Vagina (tissue), 2 donors: ENCODE data around the gene ADGRF1. TPM values are rescaled to one million over a fixed set of nuclear protein-coding genes. Genes with fewer than 3 reads are reported as not detected.

ENCODE experiments used
- DNase-seq, 2 donors: peaks; one replicate each; pipeline ENCODE4 v3.0.0-alpha.2; 2017; ENCODE audit errors: extremely low spot score in 2 of 2
- H3K27ac ChIP-seq: fragments of 200-600 bp; sonication (generic); one replicate; pipeline ENCODE4 v1.5.1; 2019
- H3K27me3 ChIP-seq: fragments of 200-600 bp; sonication (generic); one replicate; pipeline ENCODE4 v1.5.1; 2019
- H3K36me3 ChIP-seq, 2 donors: fragments of 200-600 bp; sonication (generic); one replicate each; pipeline ENCODE4 v1.5.1; 2017 to 2019
- H3K4me1 ChIP-seq: fragments of 200-600 bp; sonication (generic); one replicate; pipeline ENCODE4 v1.5.1; 2019
- H3K4me3 ChIP-seq, 2 donors: fragments of 200-600 bp; sonication (generic); 1 replicate in 1 of 2; 2 replicates in 1 of 2; pipeline ENCODE4 v1.5.1; 2016 to 2019
- H3K9me3 ChIP-seq: fragments of 200-600 bp; sonication (generic); one replicate; pipeline ENCODE4 v1.5.1; 2019
- POLR2A ChIP-seq, 2 donors: fragments of 450-650 bp; IDR thresholded peaks; one replicate each; pipeline ENCODE4 v1.6.1; 2017; ENCODE audit warnings: antibody characterized with exemption in 2 of 2, mild to moderate bottlenecking in 2 of 2, moderate library complexity in 2 of 2
- POLR2AphosphoS5 ChIP-seq, 2 donors: sonication (generic); formaldehyde crosslinking; IDR thresholded peaks; one replicate each; pipeline ENCODE4 v1.9.0; 2017; ENCODE audit warnings: antibody characterized with exemption in 2 of 2, mild to moderate bottlenecking in 2 of 2, low read depth in 1 of 2; ENCODE audit not compliant: insufficient read depth in 1 of 2
- intact Hi-C: fragments of 100-400 bp; cut with DNase I; formaldehyde crosslinking; loops from one replicate; pipeline ENCODE4 v1.15.1; 2023
- total RNA-seq: library from RNA; depleted of rRNA; stranded (reverse); fragments of >200 nt; gene quantifications from one replicate; pipeline ENCODE4 v1.2.3, GENCODE V29; 2016
- TF ChIP-seq, protein P1 (sequence below), 3 experiments: fragments of 450-650 bp in 2 of 3; fragments of 200-600 bp in 1 of 3; sonication (generic) in 1 of 3; IDR thresholded peaks; one replicate each; pipeline ENCODE4 v1.5.1; 2017 to 2019; ENCODE audit warnings: antibody characterized with exemption in 3 of 3, mild to moderate bottlenecking in 2 of 3, moderate library complexity in 2 of 3

ADGRF1 gene
- total RNA-seq, 1 donor from 2014 or later: 8.3 TPM

GRCh38 chr6:47075741-47076421 lies 33.7 kb upstream of the ADGRF1 start:
- intact Hi-C loops: no loop called here
- no peaks in the 10 kb centered on the region for H3K9me3 ChIP-seq
- H3K4me3 ChIP-seq: no peak overlapping the region
- peaks cover 26% of the 10 kb centered on the region for H3K4me1 ChIP-seq
- H3K36me3 ChIP-seq: no peaks in the 10 kb centered on the region
- no peak for DNase-seq
- H3K27ac ChIP-seq: no peak overlapping the region
- TF ChIP-seq, protein P1, sequence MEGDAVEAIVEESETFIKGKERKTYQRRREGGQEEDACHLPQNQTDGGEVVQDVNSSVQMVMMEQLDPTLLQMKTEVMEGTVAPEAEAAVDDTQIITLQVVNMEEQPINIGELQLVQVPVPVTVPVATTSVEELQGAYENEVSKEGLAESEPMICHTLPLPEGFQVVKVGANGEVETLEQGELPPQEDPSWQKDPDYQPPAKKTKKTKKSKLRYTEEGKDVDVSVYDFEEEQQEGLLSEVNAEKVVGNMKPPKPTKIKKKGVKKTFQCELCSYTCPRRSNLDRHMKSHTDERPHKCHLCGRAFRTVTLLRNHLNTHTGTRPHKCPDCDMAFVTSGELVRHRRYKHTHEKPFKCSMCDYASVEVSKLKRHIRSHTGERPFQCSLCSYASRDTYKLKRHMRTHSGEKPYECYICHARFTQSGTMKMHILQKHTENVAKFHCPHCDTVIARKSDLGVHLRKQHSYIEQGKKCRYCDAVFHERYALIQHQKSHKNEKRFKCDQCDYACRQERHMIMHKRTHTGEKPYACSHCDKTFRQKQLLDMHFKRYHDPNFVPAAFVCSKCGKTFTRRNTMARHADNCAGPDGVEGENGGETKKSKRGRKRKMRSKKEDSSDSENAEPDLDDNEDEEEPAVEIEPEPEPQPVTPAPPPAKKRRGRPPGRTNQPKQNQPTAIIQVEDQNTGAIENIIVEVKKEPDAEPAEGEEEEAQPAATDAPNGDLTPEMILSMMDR (IDR thresholded peaks at IDR 0.05): no peak
- TF ChIP-seq POLR2AphosphoS5 (IDR thresholded peaks at IDR 0.05; ENCODE audit: insufficient read depth in 1 of 2, low read depth in 1 of 2): no peak
- no peak for TF ChIP-seq POLR2A (IDR thresholded peaks at IDR 0.05)
- H3K27me3 ChIP-seq: no peaks in the 10 kb centered on the region

GRCh38 chr6:47075168-47075567 lies 33.0 kb upstream of the ADGRF1 start:
- Histone ChIP-seq H3K4me3 (no peak overlapping the region), H3K27ac (no peak overlapping the region), H3K4me1 (peaks cover 26% of the 10 kb centered on the region), H3K9me3 (no peaks in the 10 kb centered on the region), H3K27me3 (no peaks in the 10 kb centered on the region), H3K36me3 (no peaks in the 10 kb centered on the region)
- TF ChIP-seq POLR2AphosphoS5 (IDR thresholded peaks at IDR 0.05; ENCODE audit: insufficient read depth in 1 of 2, low read depth in 1 of 2) (no peak), POLR2A (IDR thresholded peaks at IDR 0.05) (no peak)
- TF ChIP-seq, protein P1 (IDR thresholded peaks at IDR 0.05): no peak
- intact Hi-C loops: no loop called here
- no peak for DNase-seq

DNA sequence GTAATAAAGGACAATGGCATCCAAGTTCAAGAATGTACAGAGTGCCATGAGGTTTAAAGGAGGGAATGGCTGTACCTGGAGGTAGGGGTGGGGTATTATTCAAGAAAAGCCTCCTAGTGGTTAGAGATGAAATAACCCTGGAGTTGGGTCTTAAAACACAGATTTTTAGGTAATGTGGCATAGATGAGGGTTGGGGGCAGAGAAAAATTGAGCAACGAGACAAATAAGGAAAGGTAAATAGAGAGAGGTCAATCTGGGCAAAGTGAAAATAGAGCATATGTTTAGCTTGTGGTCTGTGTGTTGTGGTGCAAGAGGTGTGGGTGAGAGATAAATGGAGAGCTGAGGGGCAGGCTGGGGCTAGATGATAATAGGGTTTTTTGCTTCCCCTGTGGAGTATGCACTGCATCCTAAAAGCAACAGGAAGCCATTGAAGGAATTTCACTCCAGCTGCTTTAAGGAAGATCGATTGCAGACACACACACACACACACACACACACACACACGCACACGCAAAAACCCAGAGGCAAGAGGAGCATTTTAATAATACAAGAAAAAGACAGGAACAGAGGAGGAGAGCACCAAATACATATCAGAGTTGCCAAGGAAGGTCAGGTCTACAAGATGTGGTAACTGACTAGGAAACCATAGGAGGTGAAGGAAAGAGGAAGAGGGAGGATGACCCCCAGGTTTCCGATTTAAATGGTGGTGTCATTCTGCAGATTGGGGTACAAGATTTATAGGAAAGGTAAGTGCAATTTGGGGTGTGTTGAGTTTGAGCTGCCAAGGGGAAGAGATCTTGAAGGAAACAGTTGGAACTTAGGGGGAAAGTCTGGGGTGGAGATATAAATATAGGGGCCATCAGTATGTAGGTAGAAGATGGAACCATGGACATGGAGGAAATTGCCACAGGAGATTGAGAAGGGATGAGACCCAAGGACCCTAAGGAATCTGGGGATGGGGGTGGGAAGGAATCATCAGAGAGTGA lies 31.3 kb upstream of the ADGRF1 start:
- TF ChIP-seq, protein P1 (IDR thresholded peaks at IDR 0.05): no peak
- no peak for TF ChIP-seq POLR2A (IDR thresholded peaks at IDR 0.05)
- no peak for TF ChIP-seq POLR2AphosphoS5 (IDR thresholded peaks at IDR 0.05; ENCODE audit: insufficient read depth in 1 of 2, low read depth in 1 of 2)
- H3K27ac ChIP-seq: no peak overlapping the region
- H3K27me3 ChIP-seq: no peaks in the 10 kb centered on the region
- no peaks in the 10 kb centered on the region for H3K36me3 ChIP-seq
- H3K9me3 ChIP-seq: no peaks in the 10 kb centered on the region
- H3K4me3 ChIP-seq: no peak overlapping the region
- H3K4me1 ChIP-seq: peaks cover 26% of the 10 kb centered on the region
- intact Hi-C loops: no loop called here
- no peak for DNase-seq

DNA sequence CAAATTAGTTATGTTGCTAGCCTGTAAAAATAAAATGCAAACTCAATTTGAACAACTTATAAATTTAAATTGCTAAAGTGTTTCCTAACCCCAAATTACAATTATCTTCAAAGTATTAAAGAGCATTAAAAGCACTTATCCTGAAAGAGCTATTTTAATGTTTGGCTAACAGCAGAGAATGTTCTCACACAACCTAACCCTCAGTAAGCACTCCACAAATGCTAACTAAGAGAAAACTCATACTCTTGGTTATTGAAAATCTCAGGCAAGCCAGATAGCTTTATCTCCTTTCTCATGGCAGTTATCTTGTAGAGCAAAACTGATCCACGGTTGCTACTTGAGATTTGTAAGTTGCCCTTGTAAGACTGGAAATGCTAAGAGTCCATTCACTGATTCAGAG lies 30.5 kb upstream of the ADGRF1 start:
- Histone ChIP-seq H3K27ac (no peak overlapping the region), H3K9me3 (no peaks in the 10 kb centered on the region), H3K36me3 (no peaks in the 10 kb centered on the region), H3K4me1 (peaks cover 26% of the 10 kb centered on the region), H3K4me3 (no peak overlapping the region), H3K27me3 (no peaks in the 10 kb centered on the region)
- TF ChIP-seq, protein P1 (IDR thresholded peaks at IDR 0.05): no peak
- TF ChIP-seq POLR2AphosphoS5 (IDR thresholded peaks at IDR 0.05; ENCODE audit: insufficient read depth in 1 of 2, low read depth in 1 of 2) (no peak), POLR2A (IDR thresholded peaks at IDR 0.05) (no peak)
- no peak for DNase-seq
- intact Hi-C loops: no loop called here
